Liver (tissue), 9 donors: Measurements from ENCODE around the gene SLC17A9. TPM values are rescaled to one million over a fixed set of nuclear protein-coding genes. Genes with fewer than 3 reads are reported as not detected.

Experiments used
- DNase-seq: peaks from one replicate; pipeline ENCODE4 v3.0.0-alpha.2; 2017; ENCODE audit warnings: low spot score
- H3K27ac ChIP-seq, 2 donors: one replicate each; pipeline ENCODE4 v1.7.0; 2013; ENCODE audit warnings: inconsistent platforms in 2 of 2, low read length in 2 of 2, control low read depth in 1 of 2, low read depth in 1 of 2, mild to moderate bottlenecking in 1 of 2
- H3K27me3 ChIP-seq, 4 donors: one replicate each; pipeline versions ENCODE4 v1.6.1 to v1.7.0; 2013; ENCODE audit warnings: low read length in 3 of 4, inconsistent platforms in 1 of 4, mild to moderate bottlenecking in 1 of 4, moderate library complexity in 1 of 4; ENCODE audit not compliant: control insufficient read depth in 4 of 4, insufficient read depth in 4 of 4
- H3K36me3 ChIP-seq, 4 donors: one replicate each; pipeline versions ENCODE4 v1.6.1 to v1.7.0; 2013; ENCODE audit warnings: low read length in 3 of 4, mild to moderate bottlenecking in 3 of 4, low read depth in 1 of 4, moderate library complexity in 1 of 4; ENCODE audit not compliant: control insufficient read depth in 4 of 4, insufficient read depth in 3 of 4
- H3K4me1 ChIP-seq, 4 donors: one replicate each; pipeline versions ENCODE4 v1.6.1 to v1.7.0; 2013; ENCODE audit warnings: low read length in 3 of 4, mild to moderate bottlenecking in 3 of 4, moderate library complexity in 1 of 4; ENCODE audit not compliant: control insufficient read depth in 4 of 4, insufficient read depth in 4 of 4
- H3K4me3 ChIP-seq, 3 donors: one replicate each; pipeline versions ENCODE4 v1.6.1 to v1.7.0; 2013; ENCODE audit warnings: low read length in 3 of 3, control low read depth in 1 of 3, low read depth in 1 of 3, mild to moderate bottlenecking in 1 of 3
- H3K9ac ChIP-seq, 2 donors: one replicate each; pipeline ENCODE4 v1.7.0; 2013; ENCODE audit warnings: low read length in 2 of 2, mild to moderate bottlenecking in 2 of 2, moderate library complexity in 2 of 2, control low read depth in 1 of 2, low read depth in 1 of 2
- H3K9me3 ChIP-seq, 4 donors: one replicate each; pipeline versions ENCODE4 v1.6.1 to v1.7.0; 2013; ENCODE audit warnings: low read length in 3 of 4; ENCODE audit not compliant: control insufficient read depth in 4 of 4
- CTCF ChIP-seq: fragments of 150-350 bp; IDR thresholded peaks from 2 replicates; pipeline ENCODE4 v1.5.1; 2017; ENCODE audit warnings: improper control_type of control experiment, low read depth, low read length; ENCODE audit not compliant: missing input control
- EGR1 ChIP-seq, 2 donors: IDR thresholded peaks; 2 replicates each; pipeline ENCODE4 v1.6.1; 2016 to 2018; ENCODE audit warnings: antibody characterized with exemption in 2 of 2, low read depth in 2 of 2
- FOXA1 ChIP-seq: IDR thresholded peaks from 2 replicates; pipeline ENCODE4 v1.6.1; 2016; ENCODE audit warnings: antibody characterized with exemption
- FOXA2 ChIP-seq: IDR thresholded peaks from 2 replicates; pipeline ENCODE4 v1.6.1; 2016; ENCODE audit warnings: antibody characterized with exemption
- GABPA ChIP-seq, 2 donors: IDR thresholded peaks in 1 of 2; conservative IDR thresholded peaks in 1 of 2; 2 replicates each; pipeline ENCODE4 v1.6.1; 2016; ENCODE audit warnings: antibody characterized with exemption in 2 of 2, mild to moderate bottlenecking in 1 of 2, moderate library complexity in 1 of 2
- HNF4A ChIP-seq, 2 donors: conservative IDR thresholded peaks; 2 replicates each; pipeline ENCODE4 v1.6.1; 2016; ENCODE audit warnings: antibody characterized with exemption in 2 of 2, mild to moderate bottlenecking in 2 of 2
- HNF4G ChIP-seq: IDR thresholded peaks from 2 replicates; pipeline ENCODE4 v1.6.1; 2016; ENCODE audit warnings: antibody characterized with exemption
- JUND ChIP-seq, 2 donors: IDR thresholded peaks; 2 replicates each; pipeline ENCODE4 v1.6.1; 2016; ENCODE audit warnings: antibody characterized with exemption in 2 of 2
- MAX ChIP-seq: IDR thresholded peaks from 2 replicates; pipeline ENCODE4 v1.6.1; 2016; ENCODE audit warnings: antibody characterized with exemption
- NR2F2 ChIP-seq: IDR thresholded peaks from 2 replicates; pipeline ENCODE4 v1.6.1; 2016; ENCODE audit warnings: antibody characterized with exemption
- RAD21 ChIP-seq, 2 donors: IDR thresholded peaks; 2 replicates each; pipeline ENCODE4 v1.6.1; 2016; ENCODE audit warnings: antibody characterized with exemption in 2 of 2, mild to moderate bottlenecking in 2 of 2
- REST ChIP-seq: IDR thresholded peaks from 2 replicates; pipeline ENCODE4 v1.6.1; 2016; ENCODE audit warnings: antibody characterized with exemption, mild to moderate bottlenecking
- RXRA ChIP-seq, 2 donors: IDR thresholded peaks; 2 replicates each; pipeline ENCODE4 v1.6.1; 2017 to 2018; ENCODE audit warnings: antibody characterized with exemption in 2 of 2, mild to moderate bottlenecking in 1 of 2
- SP1 ChIP-seq: IDR thresholded peaks from 2 replicates; pipeline ENCODE4 v1.6.1; 2018; ENCODE audit warnings: antibody characterized with exemption, mild to moderate bottlenecking
- TAF1 ChIP-seq: conservative IDR thresholded peaks from 2 replicates; pipeline ENCODE4 v1.6.1; 2016; ENCODE audit warnings: antibody characterized with exemption, mild to moderate bottlenecking
- YY1 ChIP-seq: IDR thresholded peaks from 2 replicates; pipeline ENCODE4 v1.6.1; 2016; ENCODE audit warnings: antibody characterized with exemption, mild to moderate bottlenecking
- ZBTB33 ChIP-seq: IDR thresholded peaks from 2 replicates; pipeline ENCODE4 v1.6.1; 2016; ENCODE audit warnings: antibody characterized with exemption
- WGBS: extraction: QIAGEN DNeasy Blood & Tissue Kit; methylation state at CpG from one replicate; pipeline ENCODE4 v1.1.7; 2013; 5-methylcytosine and 5-hydroxymethylcytosine counted together
- polyA plus RNA-seq, 2 donors: library from polyadenylated mRNA; stranded (reverse) in 1 of 2; unstranded in 1 of 2; fragments of 200-250 nt in 1 of 2; fragments of >200 nt in 1 of 2; fragmentation: Nextera tagmentation in 1 of 2; extraction: Ambion mirVana in 1 of 2; gene quantifications; one replicate each; pipeline versions ENCODE4 v1.2.1 to v1.2.3, GENCODE V29; 2013 to 2015
- total RNA-seq, 2 donors: library from RNA; depleted of rRNA; stranded (reverse); fragments of >200 nt; gene quantifications; one replicate each; pipeline ENCODE4 v1.2.3, GENCODE V29; 2014
- TF ChIP-seq, protein P1 (sequence below): IDR thresholded peaks from 2 replicates; pipeline ENCODE4 v1.6.1; 2016; ENCODE audit warnings: antibody characterized with exemption
- donor health status: healthy.
- donor health status: healthy.
- donor health status: healthy.
- donor health status: healthy.
- donor health status: healthy.

Gene SLC17A9
- total and polyA plus RNA-seq, 4 donors, result 16.0 to 138 (median 64.6) TPM

DNA sequence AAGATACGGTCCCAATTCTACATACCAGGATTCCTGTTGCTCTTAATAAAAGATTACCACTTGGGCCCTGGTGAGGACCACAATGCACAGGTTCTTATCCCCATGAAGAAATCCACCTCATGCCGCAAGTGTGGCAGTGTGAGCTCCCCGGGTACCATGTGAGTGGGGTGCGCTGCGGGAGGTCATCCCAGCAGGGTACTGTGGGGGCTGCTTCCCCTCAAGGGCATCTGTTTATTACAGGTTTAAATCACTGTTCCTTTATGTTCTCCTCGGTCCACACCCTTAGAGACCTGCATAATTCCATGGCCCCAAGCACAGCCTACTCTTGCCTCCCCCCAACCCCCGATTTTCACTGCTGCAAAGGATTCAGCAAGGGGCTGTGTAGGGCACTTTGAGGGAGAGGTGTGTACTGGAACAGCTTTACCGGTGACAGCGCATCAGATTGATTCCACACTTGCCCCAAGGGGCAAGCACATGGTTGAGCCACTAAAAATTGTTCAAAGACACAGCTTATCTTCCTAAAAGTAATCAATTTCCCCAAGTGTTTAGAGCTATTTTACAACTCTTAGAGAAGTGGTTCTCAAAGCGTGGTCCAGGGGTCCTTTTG lies 32.4 kb upstream of the SLC17A9 start (continued):
- no peak for TF ChIP-seq RXRA (IDR thresholded peaks at IDR 0.05)

GRCh38 chr20:62921119-62921687 lies 31.3 kb upstream of the SLC17A9 start:
- peak overlapping the region; percentile 59 to 65 for H3K27ac ChIP-seq
- H3K36me3 ChIP-seq, result no peaks in the 10 kb centered on the region
- no peaks in the 10 kb centered on the region for H3K27me3 ChIP-seq
- no peak overlapping the region for H3K4me3 ChIP-seq
- 32% methylated on average over 8 of the region's 8 CpGs for WGBS
- H3K9me3 ChIP-seq, result no peaks in the 10 kb centered on the region
- no peak overlapping the region for H3K9ac ChIP-seq
- TF ChIP-seq HNF4A (conservative IDR thresholded peaks at IDR 0.05), result peak; percentile 9 to 38
- peak; percentile 32 to 76 for TF ChIP-seq RXRA (IDR thresholded peaks at IDR 0.05)
- peak; percentile 27 for TF ChIP-seq SP1
- TF ChIP-seq, protein P1, sequence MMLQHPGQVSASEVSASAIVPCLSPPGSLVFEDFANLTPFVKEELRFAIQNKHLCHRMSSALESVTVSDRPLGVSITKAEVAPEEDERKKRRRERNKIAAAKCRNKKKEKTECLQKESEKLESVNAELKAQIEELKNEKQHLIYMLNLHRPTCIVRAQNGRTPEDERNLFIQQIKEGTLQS, result no peak
- TF ChIP-seq JUND (IDR thresholded peaks at IDR 0.05), result peak in 1 of 2 donors; percentile 51
- no peak for TF ChIP-seq TAF1
- TF ChIP-seq FOXA1, result no peak
- peak; percentile 60 for TF ChIP-seq CTCF
- TF ChIP-seq FOXA2, result no peak
- no peak for TF ChIP-seq GABPA (IDR thresholded peaks at IDR 0.05 in 1 of 2, conservative IDR thresholded peaks at IDR 0.05 in 1 of 2)
- TF ChIP-seq RAD21 (IDR thresholded peaks at IDR 0.05), result peak; percentile 42 to 72
- TF ChIP-seq EGR1 (IDR thresholded peaks at IDR 0.05; ENCODE audit: low read depth in 2 of 2), result no peak
- no peak for TF ChIP-seq REST
- TF ChIP-seq ZBTB33, result no peak
- TF ChIP-seq HNF4G, result no peak
- TF ChIP-seq MAX, result no peak
- TF ChIP-seq YY1, result peak; percentile 16
- TF ChIP-seq NR2F2, result no peak
- no peak for DNase-seq
- peaks cover 27 to 81% (median 70%) of the 10 kb centered on the region in 4 donors for H3K4me1 ChIP-seq
